ENCODE results near the gene B3GNT4.

B3GNT4 gene

GRCh38 chr12:122203301-122204166 is at the start of gene B3GNT4:
Gene B3GNT4 (plus strand): TSS chr12:122203709. CDS start chr12:122204619, 910 bp downstream.
- TF ChIP-seq TEAD4 (IDR thresholded peaks at IDR 0.05) (0 out of 2 replicates have a peak, but pooled peaks have one; percentile 21), MAX (IDR thresholded peaks at IDR 0.05) (peak; percentile 84), ZBTB7A (IDR thresholded peaks at IDR 0.05; ENCODE audit: low read depth) (no peak; the same call in 1 of the 2 replicates), FOXM1 (IDR thresholded peaks at IDR 0.05; ENCODE audit: borderline replicate concordance, low read depth) (no peak), NFIC (IDR thresholded peaks at IDR 0.05) (no peak), EGR1 (IDR thresholded peaks at IDR 0.05) (peak; percentile 95), CREB1 (IDR thresholded peaks at IDR 0.05; ENCODE audit: low read depth) (no peak), USF1 (IDR thresholded peaks at IDR 0.05) (0 out of 2 replicates have a peak, but pooled peaks have one; percentile 15), RAD21 (IDR thresholded peaks at IDR 0.05; ENCODE audit: low read depth) (no peak), TCF12 (IDR thresholded peaks at IDR 0.05; ENCODE audit: low read depth) (peak; percentile 16; the same call in 1 of the 2 replicates), EP300 (IDR thresholded peaks at IDR 0.05; ENCODE audit: borderline replicate concordance) (no peak; the same call in 1 of the 2 replicates), CEBPB (IDR thresholded peaks at IDR 0.05) (no peak)

- no peak for TF ChIP-seq EP300 (IDR thresholded peaks at IDR 0.05; ENCODE audit: borderline replicate concordance)
- no peak for TF ChIP-seq CEBPB (IDR thresholded peaks at IDR 0.05)
- no peak for TF ChIP-seq YY1 (IDR thresholded peaks at IDR 0.05; ENCODE audit: low read depth)
- TF ChIP-seq ZBTB7A (IDR thresholded peaks at IDR 0.05; ENCODE audit: low read depth) = no peak
- no peak for TF ChIP-seq MAX (IDR thresholded peaks at IDR 0.05)
- TF ChIP-seq RAD21 (IDR thresholded peaks at IDR 0.05; ENCODE audit: low read depth) = no peak
- TF ChIP-seq USF1 (IDR thresholded peaks at IDR 0.05) = no peak
- no peak for TF ChIP-seq CREB1 (IDR thresholded peaks at IDR 0.05; ENCODE audit: low read depth)
- TF ChIP-seq NFIC (IDR thresholded peaks at IDR 0.05) = no peak
- no peak for TF ChIP-seq REST (IDR thresholded peaks at IDR 0.05; ENCODE audit: low read depth)
- TF ChIP-seq TEAD4 (IDR thresholded peaks at IDR 0.05) = no peak
- TF ChIP-seq TCF12 (IDR thresholded peaks at IDR 0.05; ENCODE audit: low read depth) = no peak
- TF ChIP-seq EGR1 (IDR thresholded peaks at IDR 0.05) = no peak
These were observed 47.8 kb upstream of the B3GNT4 start for GRCh38 chr12:122155705-122156104.

- TF ChIP-seq FOXM1 (IDR thresholded peaks at IDR 0.05; ENCODE audit: borderline replicate concordance, low read depth) (no peak), MAX (IDR thresholded peaks at IDR 0.05) (no peak), EGR1 (IDR thresholded peaks at IDR 0.05) (no peak), TCF12 (IDR thresholded peaks at IDR 0.05; ENCODE audit: low read depth) (no peak), TAF1 (IDR thresholded peaks at IDR 0.05; ENCODE audit: low read depth) (no peak), USF1 (IDR thresholded peaks at IDR 0.05) (no peak), TEAD4 (IDR thresholded peaks at IDR 0.05) (no peak), YY1 (IDR thresholded peaks at IDR 0.05; ENCODE audit: low read depth) (no peak), RAD21 (IDR thresholded peaks at IDR 0.05; ENCODE audit: low read depth) (no peak), REST (IDR thresholded peaks at IDR 0.05; ENCODE audit: low read depth) (no peak), EP300 (IDR thresholded peaks at IDR 0.05; ENCODE audit: borderline replicate concordance) (no peak), ZBTB7A (IDR thresholded peaks at IDR 0.05; ENCODE audit: low read depth) (no peak), CEBPB (IDR thresholded peaks at IDR 0.05) (no peak), CREB1 (IDR thresholded peaks at IDR 0.05; ENCODE audit: low read depth) (no peak), NFIC (IDR thresholded peaks at IDR 0.05) (no peak)
These were observed 44.7 kb upstream of the B3GNT4 start for GRCh38 chr12:122158700-122159285.

GRCh38 chr12:122159882-122160281 is 43.6 kb upstream of the B3GNT4 start:
- peak; percentile 51 for TF ChIP-seq RAD21 (IDR thresholded peaks at IDR 0.05; ENCODE audit: low read depth)
- TF ChIP-seq CEBPB (IDR thresholded peaks at IDR 0.05) = no peak
